NCI-H146 treated with DMSO at 0.1 percent for 48 hours (cell line): ENCODE data around the gene ENTREP1.
"Not testable (repeated sequence)": the region's sequence is repeated elsewhere in the genome, so short reads cannot be mapped to it uniquely, and the experiment has no call there.

Experiments
- DNase-seq: peaks from one replicate; lab custom pipeline; 2025; ENCODE audit not compliant: unreplicated experiment; lab: John Stamatoyannopoulos, UW

ENTREP1 gene

DNA sequence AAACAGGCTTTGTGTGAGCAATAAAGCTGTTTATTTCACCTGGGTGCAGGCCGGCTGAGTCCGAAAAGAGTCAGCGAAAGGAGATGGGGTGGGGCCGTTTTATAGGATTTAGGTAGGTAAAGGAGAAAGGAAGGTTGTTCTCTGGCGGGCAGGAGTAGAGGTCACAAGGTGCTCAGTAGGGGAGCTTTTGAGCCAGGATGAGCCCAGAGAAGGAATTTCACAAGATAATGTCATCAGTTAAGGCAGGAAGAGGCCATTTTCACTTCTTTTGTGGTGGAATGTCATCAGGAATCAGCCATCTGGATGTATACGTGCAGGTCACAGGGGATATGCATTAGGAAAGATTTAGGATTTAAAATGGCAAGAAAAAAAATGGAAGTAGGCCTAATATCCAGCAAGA lies 84.9 kb downstream of the ENTREP1 start:
- DNase-seq: not testable (repeated sequence)

DNA sequence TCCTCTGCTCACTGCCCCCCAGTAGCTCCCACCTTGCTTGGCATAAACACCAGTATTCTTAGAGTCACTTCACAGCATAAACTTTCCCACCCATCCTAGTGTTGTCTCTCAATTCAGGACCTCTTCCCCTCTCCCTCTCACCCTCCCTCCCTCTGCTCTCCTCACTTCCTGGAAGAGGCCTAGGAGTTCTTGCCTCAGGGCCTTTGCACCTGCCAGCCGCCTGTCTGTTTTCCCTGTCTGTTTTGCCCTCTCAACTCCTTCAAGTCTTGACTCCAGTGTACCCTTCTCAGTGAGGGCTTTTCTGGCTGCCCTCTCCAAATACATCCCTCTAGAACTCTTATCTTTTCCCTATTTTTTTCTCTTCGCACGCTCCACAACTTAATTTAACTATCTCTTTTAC lies 86.2 kb downstream of the ENTREP1 start:
- DNase-seq: no peak

DNA sequence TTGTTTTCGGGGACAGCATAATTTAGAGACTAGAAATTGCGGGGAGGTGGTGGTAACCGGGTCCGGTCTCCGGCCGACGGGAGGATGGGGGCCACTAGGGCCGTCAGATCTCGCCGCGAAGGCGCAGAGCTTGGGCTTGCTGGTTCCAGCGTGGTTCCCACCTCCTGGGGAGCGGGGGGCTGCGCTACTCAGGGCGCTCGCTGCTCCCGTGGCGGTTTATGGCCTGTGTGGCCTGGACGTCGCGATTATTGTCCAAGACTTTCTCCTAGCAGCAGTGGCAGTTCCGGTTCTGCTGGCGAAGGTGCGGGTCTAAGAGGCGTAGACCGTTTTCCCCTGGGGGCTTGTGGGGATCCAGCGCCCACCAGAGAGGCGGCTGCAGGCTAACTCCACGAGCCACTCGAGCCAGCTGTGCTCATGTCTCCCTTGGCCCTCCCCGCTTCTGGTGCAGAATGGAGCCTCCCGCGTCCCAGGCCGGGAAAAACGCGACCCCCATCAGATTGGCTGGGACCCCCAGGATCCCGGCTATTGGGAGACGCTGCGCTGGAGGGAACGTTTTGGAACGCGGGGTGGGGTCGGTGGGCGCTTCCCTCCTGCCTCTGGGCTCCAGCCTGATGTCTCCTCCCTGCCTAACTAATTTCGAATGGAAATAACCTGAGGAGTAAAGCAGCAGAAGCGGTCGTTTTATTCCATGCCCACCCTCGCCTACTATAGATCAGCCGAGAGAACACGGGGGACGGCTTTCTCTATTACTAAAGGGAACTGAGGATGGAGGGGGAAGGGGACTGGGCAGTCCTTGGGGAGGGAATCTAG lies 87.1 kb downstream of the ENTREP1 start:
- DNase-seq: no peak

GRCh38 chr9:69412741-69413150 lies 87.7 kb downstream of the ENTREP1 start:
- DNase-seq: no peak

DNA sequence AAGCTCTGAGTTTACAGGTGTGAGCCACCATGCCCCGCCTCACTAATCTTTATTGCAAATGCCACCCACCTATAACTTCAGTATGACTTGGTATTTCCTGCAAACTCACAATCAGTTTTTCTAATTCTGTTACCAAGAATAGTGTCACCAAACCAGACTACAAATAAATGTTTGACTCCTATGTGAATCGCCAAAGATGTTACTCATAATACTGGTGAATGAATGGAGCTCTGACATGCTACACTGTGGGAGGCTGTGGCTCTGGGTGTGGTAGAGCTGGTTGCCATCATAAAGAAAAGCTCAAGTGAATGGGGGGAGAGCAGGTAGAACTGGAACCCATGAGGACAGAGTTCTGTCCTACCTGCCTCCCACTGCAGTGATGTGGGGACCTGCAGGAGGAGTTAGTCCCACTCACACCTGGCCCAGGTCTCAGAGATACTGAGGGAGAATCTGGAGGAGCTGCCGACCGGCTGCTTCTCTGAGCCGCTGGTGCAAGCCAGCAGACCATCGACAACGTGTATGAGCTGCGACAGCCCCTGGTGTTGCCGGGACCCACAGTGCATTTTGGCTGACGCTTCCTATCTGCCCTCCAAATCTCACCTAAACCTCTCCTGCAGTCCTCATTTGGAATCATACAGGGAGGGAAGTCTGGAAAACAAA lies 95.7 kb downstream of the ENTREP1 start:
- no peak for DNase-seq

DNA sequence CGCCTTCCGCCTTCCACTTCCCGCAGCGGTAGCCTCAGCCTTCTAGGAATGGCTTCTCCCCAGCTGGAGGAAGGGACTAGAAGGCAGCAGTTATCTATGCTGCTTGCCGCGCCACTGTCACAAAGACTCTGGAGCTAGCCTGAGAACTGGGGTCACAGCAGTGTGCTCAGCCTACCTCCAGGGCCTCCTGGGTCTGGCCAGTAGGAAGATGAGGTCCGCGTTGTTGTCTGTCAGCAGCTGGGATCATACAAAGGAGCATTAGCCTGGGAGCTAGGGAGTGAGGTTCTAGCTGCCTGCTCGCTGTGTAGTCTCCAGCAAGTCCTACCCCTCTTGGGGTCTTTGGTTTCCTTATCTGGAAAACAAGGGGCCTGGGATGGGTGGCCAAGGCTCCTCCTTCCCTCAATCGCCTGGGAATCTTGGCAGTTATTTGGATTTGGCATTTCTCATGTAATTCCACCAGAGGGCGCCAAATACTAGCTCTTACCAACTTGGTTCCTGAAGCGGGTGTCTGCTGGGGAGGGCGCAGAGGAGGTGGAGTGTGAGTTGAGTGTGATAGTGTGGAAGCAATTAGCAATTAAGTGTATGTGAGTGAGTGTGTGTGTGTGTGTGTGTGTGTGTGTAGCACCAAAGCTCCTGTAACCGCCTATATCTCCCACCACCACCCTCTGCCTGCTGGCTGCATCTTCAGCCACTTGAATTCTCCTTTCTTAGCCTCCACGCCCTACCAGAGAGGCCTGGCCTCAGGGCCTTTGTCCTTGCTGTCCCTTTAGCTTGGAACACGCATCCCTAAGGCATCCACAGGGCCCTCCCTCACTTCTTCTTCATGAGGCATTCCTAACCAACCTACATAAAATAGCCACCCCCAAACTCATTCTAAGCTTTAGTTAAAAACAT lies 97.1 kb downstream of the ENTREP1 start:
- DNase-seq: peak; percentile 39

DNA sequence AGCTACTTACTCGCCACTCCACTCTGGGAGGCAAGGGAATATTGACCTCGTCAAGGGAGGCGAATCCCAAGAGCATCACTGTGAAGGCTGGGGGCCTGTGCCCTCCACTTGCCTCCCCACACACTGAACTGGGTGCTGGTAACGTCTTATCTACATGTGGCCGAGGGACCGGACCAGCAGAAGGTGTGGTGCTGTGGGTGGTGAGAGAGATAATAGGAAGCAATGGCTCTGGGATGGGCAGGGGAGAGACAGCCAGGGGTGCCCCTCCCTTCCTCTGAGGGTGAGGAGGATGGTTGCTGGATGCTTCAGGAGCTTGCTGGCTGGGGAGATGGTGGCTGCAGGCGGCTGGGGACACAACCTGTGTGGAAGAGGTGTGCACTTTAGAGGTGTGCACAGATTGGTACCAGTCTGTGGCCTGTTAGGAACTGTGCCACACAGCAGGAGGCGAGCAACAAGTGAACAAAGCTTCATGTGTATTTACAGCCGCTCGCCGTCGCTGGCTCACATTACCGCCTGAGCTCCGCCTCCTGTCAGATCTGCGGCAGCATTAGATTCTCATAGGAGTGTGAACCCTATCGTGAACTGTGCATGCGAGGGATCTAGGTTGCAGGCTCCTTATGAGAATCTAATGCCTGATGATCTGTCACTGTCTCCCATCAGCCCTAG lies 100.3 kb downstream of the ENTREP1 start:
- no peak for DNase-seq

DNA sequence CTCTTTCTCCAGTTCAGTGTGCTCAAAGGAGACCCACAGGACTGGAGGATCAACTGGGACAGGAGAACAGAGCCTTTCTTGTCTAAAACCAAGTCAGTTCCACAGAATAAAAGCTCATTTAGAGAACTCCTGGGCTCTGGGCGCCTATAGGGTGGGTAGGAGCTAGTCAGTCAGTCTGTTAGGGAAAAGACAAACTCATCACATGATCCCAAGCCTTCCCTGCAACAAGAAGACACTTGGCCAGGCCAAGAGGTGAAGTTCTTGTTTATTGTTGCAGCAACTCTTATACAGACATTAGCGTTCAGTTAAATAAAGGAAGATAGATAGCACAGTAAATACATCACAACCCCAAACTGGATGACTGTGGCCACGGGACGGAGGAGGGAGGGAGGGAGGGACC lies 102.3 kb downstream of the ENTREP1 start:
- DNase-seq: no peak

GRCh38 chr9:69428017-69428785 lies 103.2 kb downstream of the ENTREP1 start:
- no peak for DNase-seq

DNA sequence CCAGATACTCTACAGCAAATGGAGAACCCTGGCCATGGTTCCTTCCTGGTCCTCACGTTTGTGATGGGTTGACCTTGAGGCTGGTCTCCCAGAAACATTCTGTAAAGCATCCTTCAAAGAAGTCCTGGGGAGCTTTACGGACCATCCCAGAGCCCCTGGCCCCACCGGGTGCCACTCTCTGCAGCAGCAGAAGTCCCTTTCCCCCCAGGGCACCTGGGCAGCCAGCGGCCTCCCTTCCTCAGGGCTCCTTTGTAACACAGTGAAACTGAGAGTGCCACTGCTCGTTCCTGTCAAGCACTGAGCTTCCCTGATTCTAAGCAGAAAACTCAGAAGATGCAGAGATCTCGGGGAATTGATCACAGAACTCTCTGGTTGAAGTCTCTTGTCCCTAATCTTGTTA lies 104.3 kb downstream of the ENTREP1 start:
- DNase-seq: no peak

DNA sequence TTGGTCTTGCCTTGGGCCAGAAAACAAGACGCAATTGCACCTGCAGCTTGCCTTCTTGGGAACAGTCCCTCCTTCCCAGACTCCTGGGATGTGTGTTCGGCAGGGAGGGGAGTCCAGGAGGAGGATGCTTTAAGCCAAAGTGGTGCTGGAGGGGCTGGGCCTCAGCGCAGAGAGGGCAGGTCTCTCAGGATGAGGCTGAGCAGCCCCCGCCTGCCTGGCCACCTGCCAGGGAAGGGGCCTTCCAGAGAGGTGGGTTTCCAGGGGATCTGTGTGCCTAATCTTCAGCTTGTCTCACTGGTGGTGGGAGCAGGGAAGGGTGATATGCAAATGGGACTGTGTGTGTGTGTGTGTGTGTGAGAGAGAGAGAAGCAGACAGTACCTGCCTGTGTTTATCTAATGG lies 105.2 kb downstream of the ENTREP1 start:
- no peak for DNase-seq

GRCh38 chr9:69431203-69431602 lies 106.2 kb downstream of the ENTREP1 start:
- no peak for DNase-seq

- no peak for DNase-seq
Measured at GRCh38 chr9:69431777-69432176, 106.8 kb downstream of the ENTREP1 start.

GRCh38 chr9:69432623-69433022 lies 107.6 kb downstream of the ENTREP1 start:
- DNase-seq: no peak

GRCh38 chr9:69433392-69433791 lies 108.4 kb downstream of the ENTREP1 start:
- no peak for DNase-seq

DNA sequence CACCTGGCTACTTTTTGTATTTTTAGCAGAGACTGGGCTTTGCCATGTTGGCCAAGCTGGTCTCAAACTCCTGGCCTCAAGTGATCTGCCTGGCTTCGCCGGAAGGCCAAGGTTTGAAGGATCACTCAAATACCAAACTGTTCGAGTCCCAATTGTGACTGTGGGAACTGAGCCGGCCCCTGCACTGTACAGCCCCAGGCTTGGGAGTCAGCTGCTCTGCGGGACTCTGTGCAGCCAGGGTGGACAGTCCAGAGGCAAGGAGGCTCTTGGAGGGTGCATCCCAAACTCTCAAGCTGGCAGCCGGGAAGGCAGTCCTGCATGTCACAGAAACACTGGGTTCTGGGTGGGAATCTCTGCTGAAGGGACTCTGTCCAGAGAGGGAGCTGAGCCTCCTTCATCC lies 109.0 kb downstream of the ENTREP1 start:
- no peak for DNase-seq

DNA sequence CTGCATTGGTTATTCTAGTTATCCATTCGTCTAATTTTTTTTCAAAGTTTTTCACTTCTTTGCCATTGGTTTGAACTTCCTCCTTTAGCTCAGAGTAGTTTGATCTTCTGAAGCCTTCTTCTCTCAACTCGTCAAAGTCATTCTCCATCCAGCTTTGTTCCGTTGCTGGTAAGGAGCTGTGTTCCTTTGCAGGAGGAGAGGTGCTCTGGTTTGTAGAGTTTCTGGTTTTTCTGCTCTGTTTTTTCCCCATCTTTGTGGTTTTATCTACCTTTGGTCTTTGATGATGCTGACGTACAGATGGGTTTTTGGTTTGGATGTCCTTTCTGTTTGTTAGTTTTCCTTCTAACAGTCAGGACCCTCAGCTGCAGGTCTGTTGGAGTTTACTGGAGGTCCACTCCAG lies 114.6 kb downstream of the ENTREP1 start:
- not testable (repeated sequence) for DNase-seq

DNA sequence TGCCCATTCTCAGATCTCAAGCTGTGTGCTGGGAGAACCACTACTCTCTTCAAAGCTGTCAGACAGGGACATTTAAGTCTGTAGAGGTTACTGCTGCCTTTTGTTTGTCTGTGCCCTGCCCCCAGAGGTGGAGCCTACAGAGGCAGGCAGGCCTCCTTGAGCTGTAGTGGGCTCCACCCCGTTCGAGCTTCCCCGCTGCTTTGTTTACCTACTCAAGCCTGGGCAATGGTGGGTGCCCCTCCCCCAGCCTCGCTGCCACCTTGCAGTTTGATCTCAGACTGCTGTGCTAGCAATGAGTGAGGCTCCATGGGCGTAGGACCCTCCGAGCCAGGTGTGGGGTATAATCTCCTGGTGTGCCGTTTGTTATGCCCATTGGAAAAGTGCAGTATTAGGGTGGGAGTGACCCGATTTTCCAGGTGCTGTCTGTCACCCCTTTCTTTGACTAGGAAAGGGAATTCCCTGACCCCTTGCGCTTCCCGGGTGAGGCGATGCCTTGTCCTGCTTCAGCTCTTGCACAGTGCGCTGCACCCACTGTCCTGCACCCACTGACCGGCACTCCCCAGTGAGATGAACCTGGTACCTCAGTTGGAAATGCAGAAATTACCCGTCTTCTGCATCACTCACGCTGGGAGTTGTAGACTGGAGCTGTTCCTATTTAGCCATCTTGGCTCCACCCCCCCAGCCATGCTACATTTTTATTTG lies 115.4 kb downstream of the ENTREP1 start:
- not testable (repeated sequence) for DNase-seq
